ENCODE data around the gene RASSF8.

The RASSF8 gene

DNA sequence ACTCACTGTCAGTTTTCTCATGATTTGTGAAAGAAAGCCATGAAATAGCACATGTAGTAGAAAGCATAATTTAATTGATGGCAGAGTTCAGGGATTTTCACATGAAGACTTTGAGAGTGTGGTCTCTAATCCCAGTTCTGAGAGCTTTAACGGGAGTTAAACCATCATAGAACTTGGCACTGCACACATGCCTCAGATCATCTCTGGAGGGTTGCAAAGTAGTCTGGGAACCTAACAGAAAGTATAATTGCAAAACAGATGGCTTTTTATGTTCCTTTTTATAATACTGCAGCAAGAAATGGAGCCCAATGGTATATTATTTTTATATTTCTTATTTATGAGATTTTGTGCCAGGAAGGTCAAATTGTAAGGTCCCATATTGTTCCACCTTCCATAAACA, 88.4 kb downstream of the RASSF8 start:
- Histone ChIP-seq H3K4me2 (ENCODE audit: low read depth, low read length) (no peak overlapping the region), H4K20me1 (ENCODE audit: insufficient read depth, low read length) (no peaks in the 10 kb centered on the region), H3K9me2 (replicated peaks; ENCODE audit: insufficient read depth, low read length) (no peaks in the 10 kb centered on the region), H3K27me3 (replicated peaks; ENCODE audit: insufficient read depth, low read length) (no peaks in the 10 kb centered on the region), H3F3A (ENCODE audit: insufficient read depth, low read length) (no peaks in the 10 kb centered on the region), H3K27ac (ENCODE audit: low read length) (no peak overlapping the region), H3K9me3 (replicated peaks; ENCODE audit: insufficient read depth, low read length) (no peaks in the 10 kb centered on the region), H3K4me3 (ENCODE audit: low read length) (no peak overlapping the region), H3K9ac (ENCODE audit: low read length) (no peak overlapping the region), H2AFZ (ENCODE audit: low read length) (no peak overlapping the region), H3K36me3 (replicated peaks; ENCODE audit: insufficient read depth, low read length) (no peaks in the 10 kb centered on the region), H3K79me2 (ENCODE audit: low read length) (no peaks in the 10 kb centered on the region), H3K4me1 (ENCODE audit: low read length) (no peaks in the 10 kb centered on the region)
- DNase-seq, result no peak
- TF ChIP-seq, protein P1, sequence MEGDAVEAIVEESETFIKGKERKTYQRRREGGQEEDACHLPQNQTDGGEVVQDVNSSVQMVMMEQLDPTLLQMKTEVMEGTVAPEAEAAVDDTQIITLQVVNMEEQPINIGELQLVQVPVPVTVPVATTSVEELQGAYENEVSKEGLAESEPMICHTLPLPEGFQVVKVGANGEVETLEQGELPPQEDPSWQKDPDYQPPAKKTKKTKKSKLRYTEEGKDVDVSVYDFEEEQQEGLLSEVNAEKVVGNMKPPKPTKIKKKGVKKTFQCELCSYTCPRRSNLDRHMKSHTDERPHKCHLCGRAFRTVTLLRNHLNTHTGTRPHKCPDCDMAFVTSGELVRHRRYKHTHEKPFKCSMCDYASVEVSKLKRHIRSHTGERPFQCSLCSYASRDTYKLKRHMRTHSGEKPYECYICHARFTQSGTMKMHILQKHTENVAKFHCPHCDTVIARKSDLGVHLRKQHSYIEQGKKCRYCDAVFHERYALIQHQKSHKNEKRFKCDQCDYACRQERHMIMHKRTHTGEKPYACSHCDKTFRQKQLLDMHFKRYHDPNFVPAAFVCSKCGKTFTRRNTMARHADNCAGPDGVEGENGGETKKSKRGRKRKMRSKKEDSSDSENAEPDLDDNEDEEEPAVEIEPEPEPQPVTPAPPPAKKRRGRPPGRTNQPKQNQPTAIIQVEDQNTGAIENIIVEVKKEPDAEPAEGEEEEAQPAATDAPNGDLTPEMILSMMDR (IDR thresholded peaks at IDR 0.05; ENCODE audit: low read length), result no peak
- no peak for TF ChIP-seq EZH2 (optimal IDR thresholded peaks at IDR 0.05; ENCODE audit: low read depth, low read length)

DNA sequence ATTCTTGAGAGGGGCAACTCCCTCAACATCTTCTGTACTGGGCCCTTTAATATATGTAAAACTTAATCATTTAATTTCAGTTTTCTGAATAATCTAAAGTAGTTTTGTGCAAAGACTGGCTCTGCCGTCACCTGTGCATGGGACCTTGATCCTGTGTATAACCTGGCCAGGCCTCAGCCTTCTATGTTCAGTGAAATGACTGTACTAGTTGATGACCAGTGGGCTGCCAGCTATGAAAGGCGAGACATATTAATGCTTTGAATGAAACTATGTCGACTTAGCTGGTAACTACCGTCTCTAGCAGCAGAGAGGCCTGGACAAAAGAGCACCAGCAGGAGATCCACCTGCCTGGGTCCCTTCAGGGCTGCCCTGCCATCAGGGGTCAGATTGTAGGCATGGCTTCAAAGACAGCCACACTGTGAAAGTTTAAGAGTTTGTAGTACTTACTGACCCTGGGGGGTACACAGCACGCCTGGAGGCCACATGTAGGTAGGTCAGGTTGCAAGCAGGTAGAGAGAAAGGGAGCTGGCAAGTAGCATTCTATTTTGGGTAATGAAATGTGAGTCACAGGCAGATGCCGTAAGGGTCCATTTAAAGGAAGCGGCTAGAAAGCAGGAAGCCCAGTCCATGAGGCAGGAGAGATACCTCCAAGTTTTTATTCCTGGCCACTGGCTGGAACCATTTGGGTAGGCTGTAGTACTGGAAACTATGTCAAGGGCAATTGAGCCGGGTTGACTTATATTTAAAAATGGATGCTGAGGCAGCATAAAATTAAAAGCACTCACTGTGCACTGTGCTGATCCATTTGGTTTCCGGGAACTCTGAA, 89.1 kb downstream of the RASSF8 start:
- Histone ChIP-seq H2AFZ (ENCODE audit: low read length) (no peak overlapping the region), H3K4me2 (ENCODE audit: low read depth, low read length) (no peak overlapping the region), H3K79me2 (ENCODE audit: low read length) (no peaks in the 10 kb centered on the region), H3K4me3 (ENCODE audit: low read length) (no peak overlapping the region), H3K9me2 (replicated peaks; ENCODE audit: insufficient read depth, low read length) (no peaks in the 10 kb centered on the region), H3K9me3 (replicated peaks; ENCODE audit: insufficient read depth, low read length) (no peaks in the 10 kb centered on the region), H4K20me1 (ENCODE audit: insufficient read depth, low read length) (no peaks in the 10 kb centered on the region), H3K27me3 (replicated peaks; ENCODE audit: insufficient read depth, low read length) (no peaks in the 10 kb centered on the region), H3K9ac (ENCODE audit: low read length) (no peak overlapping the region), H3K4me1 (ENCODE audit: low read length) (no peaks in the 10 kb centered on the region), H3K36me3 (replicated peaks; ENCODE audit: insufficient read depth, low read length) (no peaks in the 10 kb centered on the region), H3K27ac (ENCODE audit: low read length) (no peak overlapping the region), H3F3A (ENCODE audit: insufficient read depth, low read length) (no peaks in the 10 kb centered on the region)
- no peak for DNase-seq
- TF ChIP-seq, protein P1 (IDR thresholded peaks at IDR 0.05; ENCODE audit: low read length), result no peak
- no peak for TF ChIP-seq EZH2phosphoT487 (IDR thresholded peaks at IDR 0.05; ENCODE audit: low read length)
- TF ChIP-seq EZH2 (optimal IDR thresholded peaks at IDR 0.05; ENCODE audit: low read depth, low read length), result no peak

DNA sequence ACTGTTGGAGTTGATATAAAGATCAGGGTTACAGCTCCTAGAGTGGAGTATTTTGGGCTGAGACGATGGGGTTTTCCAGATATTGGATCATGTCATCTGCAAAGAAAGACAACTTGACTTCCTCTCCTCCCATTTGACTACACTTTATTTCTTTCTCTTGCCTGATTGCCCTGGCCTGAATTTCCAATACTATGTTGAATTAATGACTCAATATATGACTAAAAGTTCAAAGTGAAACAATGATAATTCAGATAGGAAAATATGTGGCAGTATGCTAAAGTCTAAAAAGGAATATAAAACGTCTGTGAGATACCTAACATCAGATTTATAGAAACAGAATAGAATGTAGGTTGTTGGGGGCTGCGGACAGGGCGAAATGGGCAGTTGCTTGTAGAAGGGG, 94.2 kb downstream of the RASSF8 start:
- no peaks in the 10 kb centered on the region for H3K79me2 ChIP-seq (ENCODE audit: low read length)
- no peaks in the 10 kb centered on the region for H3K4me1 ChIP-seq (ENCODE audit: low read length)
- no peaks in the 10 kb centered on the region for H3K36me3 ChIP-seq (replicated peaks; ENCODE audit: insufficient read depth, low read length)
- H3F3A ChIP-seq (ENCODE audit: insufficient read depth, low read length), result no peaks in the 10 kb centered on the region
- no peaks in the 10 kb centered on the region for H3K9me3 ChIP-seq (replicated peaks; ENCODE audit: insufficient read depth, low read length)
- H3K27me3 ChIP-seq (replicated peaks; ENCODE audit: insufficient read depth, low read length), result no peaks in the 10 kb centered on the region
- no peak overlapping the region for H3K27ac ChIP-seq (ENCODE audit: low read length)
- no peak overlapping the region for H3K4me2 ChIP-seq (ENCODE audit: low read depth, low read length)
- TF ChIP-seq EZH2 (optimal IDR thresholded peaks at IDR 0.05; ENCODE audit: low read depth, low read length) (no peak), EZH2phosphoT487 (IDR thresholded peaks at IDR 0.05; ENCODE audit: low read length) (no peak)
- TF ChIP-seq, protein P1 (IDR thresholded peaks at IDR 0.05; ENCODE audit: low read length), result no peak
- no peak for DNase-seq
- no peak overlapping the region for H3K9ac ChIP-seq (ENCODE audit: low read length)
- H4K20me1 ChIP-seq (ENCODE audit: insufficient read depth, low read length), result no peaks in the 10 kb centered on the region
- H2AFZ ChIP-seq (ENCODE audit: low read length), result no peak overlapping the region
- H3K4me3 ChIP-seq (ENCODE audit: low read length), result no peak overlapping the region
- H3K9me2 ChIP-seq (replicated peaks; ENCODE audit: insufficient read depth, low read length), result no peaks in the 10 kb centered on the region

All from MM.1S (cell line).